SK-N-MC (cell line): ENCODE measurements around the gene CTPS1.

Source experiments
- EZH2 ChIP-seq: fragments of 200-600 bp; sonication (generic); IDR thresholded peaks from one replicate; pipeline ENCODE4 v1.6.1; 2017; ENCODE audit warnings: antibody characterized with exemption
- FOXP2 ChIP-seq: optimal IDR thresholded peaks from 2 replicates; pipeline ENCODE3; 2011; ENCODE audit warnings: mild to moderate bottlenecking, moderate library complexity; ENCODE audit not compliant: insufficient read depth; ENCODE audit errors: extremely low read length, control extremely low read depth
- POLR2AphosphoS5 ChIP-seq: IDR thresholded peaks from 2 replicates; pipeline ENCODE4 v1.6.1; 2012; ENCODE audit warnings: mild to moderate bottlenecking, low read depth, low read length, borderline replicate concordance

DNA sequence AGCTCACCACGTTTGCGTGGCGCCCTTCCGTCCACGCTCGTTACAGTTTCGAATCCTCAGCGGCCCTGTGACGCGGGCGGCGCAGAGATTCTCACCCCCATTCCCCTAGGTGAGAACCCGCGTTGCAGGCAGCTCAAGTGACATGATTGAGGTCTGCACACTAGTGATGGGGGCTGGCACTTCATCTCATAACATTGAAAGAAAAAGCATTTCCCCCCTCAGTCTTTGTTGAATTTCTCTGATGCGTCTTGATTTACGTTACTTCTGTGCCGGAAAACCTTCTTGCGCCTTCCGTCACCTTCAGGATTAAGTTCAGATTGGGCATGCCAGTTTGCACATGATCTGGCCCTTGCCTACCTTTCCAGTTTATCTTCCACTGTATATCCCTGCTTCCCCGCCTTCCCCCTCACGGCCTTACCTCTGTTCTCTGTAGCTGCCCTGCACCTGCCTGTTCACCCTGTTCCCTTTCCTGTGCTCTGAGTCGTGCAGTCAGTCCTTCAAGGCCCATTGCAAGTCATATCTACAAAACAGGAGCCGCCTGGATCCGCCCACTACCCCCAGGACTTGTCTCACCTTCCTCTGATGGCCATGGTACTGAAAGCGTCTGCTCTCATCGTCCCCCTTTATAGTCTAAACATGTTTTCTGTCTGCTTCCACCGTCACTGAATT is 1.1 kb downstream of the CTPS1 start:
- TF ChIP-seq POLR2AphosphoS5, result peak; percentile 50; the same call in 1 of the 2 replicates
- no peak for TF ChIP-seq EZH2
- TF ChIP-seq FOXP2, result no peak
